ENCODE data around the gene JAG1.

JAG1 gene

DNA sequence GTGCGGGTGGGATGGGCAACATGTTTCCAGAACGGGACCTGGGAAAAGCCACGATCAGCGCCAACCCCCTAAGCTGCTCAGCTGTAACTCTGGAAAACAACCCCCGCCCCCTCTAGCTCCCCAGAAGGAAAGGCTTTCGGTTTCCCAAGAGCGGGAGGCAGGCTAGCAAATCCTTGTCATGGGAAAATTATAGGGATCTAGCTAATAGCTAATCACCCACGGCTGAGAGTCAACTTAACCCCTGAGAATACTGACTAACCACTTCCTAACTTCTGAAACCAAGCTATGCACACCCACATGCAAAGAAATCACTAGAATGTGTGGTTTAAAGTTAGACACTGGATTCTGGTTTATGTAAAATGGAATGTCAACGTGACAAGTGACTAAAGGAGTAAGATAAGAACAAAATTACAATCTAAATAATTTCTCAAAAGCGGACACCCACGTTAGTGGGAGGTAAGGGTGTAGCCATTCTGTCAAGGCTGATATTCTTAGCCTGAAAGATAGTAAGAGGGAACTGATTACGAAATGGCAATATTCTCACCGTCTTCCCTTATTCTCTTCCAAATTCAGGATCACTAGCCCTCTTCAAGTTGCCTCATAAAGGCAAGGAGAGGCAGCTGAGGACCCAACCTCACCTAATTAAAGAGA is 20.1 kb downstream of the JAG1 start:
- DNase-seq (ENCODE audit: low read depth, low spot score), result no peak

- DNase-seq (ENCODE audit: low read depth, low spot score), result no peak
Observed at GRCh38 chr20:10652660-10653261, 21.0 kb downstream of the JAG1 start.

DNA sequence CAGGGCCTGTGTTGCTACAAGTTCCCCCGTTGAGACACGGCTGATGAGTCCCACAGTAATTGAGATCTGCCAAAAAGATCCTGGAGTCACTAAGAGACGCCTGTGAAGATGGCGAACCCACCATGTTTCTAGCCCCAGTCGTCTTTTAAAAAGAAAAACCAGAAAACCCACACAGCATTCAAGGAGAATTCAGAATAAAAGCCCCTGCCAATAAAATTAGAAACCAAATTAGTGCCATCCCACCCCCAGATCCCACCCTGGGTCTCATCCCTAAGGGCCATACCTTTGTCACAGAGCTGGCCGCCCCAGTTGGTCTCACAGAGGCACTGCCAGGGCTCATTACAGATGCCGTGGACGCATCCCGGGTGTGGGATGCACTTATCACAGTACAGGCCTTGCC is 21.6 kb downstream of the JAG1 start:
- no peak for DNase-seq (ENCODE audit: low read depth, low spot score)

GRCh38 chr20:10651227-10651990 is 22.4 kb downstream of the JAG1 start:
- DNase-seq (ENCODE audit: low read depth, low spot score), result no peak

DNA sequence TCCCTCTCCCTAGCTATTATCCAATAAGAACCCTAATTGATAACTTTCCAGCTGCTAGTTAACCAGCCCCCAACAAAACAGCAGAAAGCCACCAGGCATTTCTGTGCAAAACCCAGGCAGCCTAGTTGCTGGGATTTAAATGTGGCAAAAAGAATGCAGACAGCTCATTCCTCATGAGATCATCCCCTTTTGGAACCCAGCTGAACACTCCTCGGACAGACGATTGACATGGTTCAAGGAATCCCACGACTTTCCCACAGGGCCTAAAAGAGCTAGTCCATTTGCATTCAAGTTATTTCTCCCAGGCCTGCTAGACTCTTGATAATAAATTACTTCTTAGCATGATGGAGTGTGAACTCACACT is 24.0 kb downstream of the JAG1 start:
- no peak for DNase-seq (ENCODE audit: low read depth, low spot score)

GRCh38 chr20:10649080-10649796 is 24.6 kb downstream of the JAG1 start:
- no peak for DNase-seq (ENCODE audit: low read depth, low spot score)

DNA sequence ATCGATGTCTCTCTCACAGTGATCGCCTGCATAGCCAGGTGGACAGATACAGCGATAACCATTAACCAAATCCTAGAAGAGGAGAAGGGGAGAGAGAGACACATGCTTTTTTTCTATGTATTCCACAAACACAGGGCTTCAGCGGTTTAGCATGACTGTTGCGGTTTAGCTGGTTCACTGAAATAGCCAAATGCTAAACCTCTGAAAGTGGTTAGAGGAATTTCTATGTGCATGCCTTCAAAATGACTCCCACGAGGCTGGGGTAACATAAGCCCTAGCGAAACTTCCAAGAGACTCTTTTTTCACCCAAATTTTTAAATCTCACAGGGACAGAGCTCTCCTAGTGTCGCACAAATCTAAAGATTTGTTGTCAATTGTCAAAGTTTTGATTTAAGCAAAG is 25.1 kb downstream of the JAG1 start:
- DNase-seq (ENCODE audit: low read depth, low spot score), result no peak

DNA sequence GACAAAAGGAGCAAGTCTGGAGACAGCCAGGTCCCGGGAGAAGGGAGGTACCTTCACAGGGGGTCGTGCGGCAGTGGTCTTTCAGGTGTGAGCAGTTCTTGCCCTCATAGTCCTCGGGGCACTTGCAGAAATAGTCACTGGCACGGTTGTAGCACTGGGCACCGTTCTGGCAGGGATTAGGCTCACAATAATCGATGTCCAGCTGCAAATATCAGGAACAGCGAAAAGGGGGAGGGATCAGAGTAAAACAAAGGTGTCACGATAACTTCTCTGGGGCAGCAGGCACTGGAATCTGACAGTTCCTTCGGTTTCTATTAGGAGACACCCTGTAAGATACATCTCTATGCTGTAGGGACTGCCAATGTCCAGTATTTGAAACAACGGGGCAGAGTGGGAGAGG is 25.9 kb downstream of the JAG1 start:
- DNase-seq (ENCODE audit: low read depth, low spot score), result no peak

DNA sequence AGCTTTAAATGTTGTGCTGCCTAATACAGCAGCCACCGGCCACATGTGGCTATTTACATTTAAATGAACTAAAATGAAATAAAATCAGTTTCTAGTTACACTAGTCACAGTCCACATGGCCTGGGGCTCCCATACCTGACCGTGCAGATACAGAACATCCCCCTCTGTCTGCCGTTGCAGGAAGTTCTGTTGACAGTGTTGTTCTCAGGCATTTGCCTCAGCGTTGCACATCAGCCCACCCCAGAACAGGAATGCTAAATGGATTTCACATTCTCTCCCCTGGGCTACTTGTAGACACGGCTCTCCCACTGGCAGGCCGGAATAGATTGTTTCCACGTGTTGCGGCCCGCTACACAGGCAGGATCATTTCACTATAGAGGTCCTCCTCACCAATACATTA is 26.3 kb downstream of the JAG1 start:
- DNase-seq (ENCODE audit: low read depth, low spot score), result no peak

- no peak for DNase-seq (ENCODE audit: low read depth, low spot score)
Observed at GRCh38 chr20:10646886-10647420, 26.8 kb downstream of the JAG1 start.

DNA sequence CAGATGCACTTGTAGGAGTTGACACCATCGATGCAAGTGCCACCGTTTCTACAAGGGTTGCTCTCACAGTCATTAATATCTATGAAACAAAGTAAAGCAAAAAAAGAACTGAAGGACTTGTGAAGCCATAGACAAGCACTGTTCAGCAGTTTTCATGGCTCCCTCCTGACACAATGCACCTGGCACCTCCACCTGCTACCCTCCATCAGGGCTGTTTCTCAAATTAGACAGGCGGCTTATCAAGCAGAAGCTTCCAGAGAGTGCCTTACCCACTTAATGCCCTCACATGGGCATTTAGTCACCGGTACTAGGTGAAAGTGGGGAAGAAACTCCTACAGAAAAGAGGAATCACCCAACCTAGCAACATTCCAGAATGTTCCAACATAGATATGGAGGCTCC is 27.8 kb downstream of the JAG1 start:
- no peak for DNase-seq (ENCODE audit: low read depth, low spot score)

- no peak for DNase-seq (ENCODE audit: low read depth, low spot score)
Observed at GRCh38 chr20:10645205-10645570, 28.6 kb downstream of the JAG1 start.

GRCh38 chr20:10644458-10645204 is 29.2 kb downstream of the JAG1 start:
- no peak for DNase-seq (ENCODE audit: low read depth, low spot score)

DNA sequence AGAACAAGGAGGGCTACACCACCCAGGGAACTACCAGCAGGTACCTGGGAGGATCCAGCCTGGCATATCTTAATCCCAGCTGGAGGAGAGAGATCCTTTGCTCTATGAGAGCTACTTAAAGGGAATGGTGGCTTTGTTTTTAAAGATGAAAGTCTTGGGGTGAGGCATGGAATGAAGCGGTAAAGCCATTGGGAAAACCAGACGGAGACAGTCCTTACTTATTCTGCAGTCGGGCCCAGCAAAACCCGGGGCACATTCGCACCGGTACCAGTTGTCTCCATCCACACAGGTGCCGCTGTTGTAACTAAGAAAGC is 30.3 kb downstream of the JAG1 start:
- DNase-seq (ENCODE audit: low read depth, low spot score), result no peak

DNA sequence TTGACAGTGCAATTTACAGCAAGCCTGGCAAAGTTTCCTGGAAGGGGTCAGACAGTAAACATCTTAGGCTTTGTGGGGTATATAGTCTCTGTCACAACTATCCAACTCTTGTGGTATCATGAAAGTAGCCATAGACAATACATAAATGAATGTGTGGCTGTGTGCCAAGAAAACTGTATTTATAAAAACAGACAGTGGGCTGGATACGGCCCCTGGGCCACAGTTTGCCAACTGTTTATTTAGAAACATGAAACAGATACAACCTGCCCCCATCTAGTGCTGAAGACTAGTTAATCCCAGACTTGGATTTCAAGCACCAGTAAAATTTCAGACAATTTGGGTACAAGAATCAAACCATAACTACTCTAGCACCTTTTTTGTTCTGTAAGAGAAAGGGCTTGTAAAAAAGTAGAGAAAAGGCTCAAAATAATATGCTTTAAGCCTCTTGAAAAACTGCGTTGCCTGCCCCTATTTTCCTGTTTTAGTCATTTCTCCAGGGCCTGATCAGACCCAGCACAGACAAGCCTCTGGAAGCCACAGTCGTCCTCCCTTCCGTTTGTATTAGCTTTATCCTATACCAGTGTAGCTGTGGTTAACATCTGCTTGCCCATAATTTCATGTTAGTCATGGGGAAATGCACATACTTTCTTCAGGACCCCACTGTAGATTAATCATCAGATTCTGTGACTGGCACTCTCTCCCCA is 30.8 kb downstream of the JAG1 start:
- DNase-seq (ENCODE audit: low read depth, low spot score), result no peak

- no peak for DNase-seq (ENCODE audit: low read depth, low spot score)
Observed at GRCh38 chr20:10641893-10642292, 31.9 kb downstream of the JAG1 start.

DNA sequence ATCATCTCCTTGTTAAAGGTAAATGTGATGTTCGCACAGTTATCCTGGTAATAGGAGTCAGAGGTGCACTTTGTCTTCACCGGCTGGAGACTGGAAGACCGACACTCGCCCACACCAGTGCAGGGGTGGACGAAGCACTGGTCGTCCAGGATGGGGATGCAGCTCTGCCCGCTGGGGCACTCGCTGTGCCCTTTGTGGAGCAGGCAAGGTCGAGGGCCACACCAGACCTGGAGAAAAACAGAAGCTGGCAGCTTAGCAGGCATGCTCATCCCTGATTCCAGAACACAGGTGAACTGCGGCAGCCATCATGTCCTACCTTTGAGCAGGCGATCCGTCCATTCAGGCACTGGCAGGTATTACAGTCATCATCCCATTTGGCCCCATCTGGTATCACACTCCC is 32.3 kb downstream of the JAG1 start:
- DNase-seq (ENCODE audit: low read depth, low spot score), result no peak

DNA sequence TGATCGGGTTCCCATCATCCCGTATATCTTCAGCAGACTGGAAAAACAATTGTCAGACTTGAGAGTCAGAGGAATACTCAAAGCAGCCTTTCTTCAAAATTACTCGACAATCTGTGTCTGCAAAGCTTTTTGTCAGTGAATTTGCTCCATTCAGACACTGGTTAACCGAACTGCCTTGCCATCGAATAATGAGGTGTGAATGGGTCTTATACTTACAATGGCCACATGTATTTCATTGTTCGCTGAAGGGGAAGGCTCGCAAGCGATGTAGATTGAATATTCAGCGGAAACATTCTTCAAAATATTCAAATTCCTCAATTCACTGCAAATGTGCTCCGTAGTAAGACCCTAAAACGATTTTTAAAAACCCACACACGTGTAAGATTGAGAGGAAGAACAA is 32.9 kb downstream of the JAG1 start:
- no peak for DNase-seq (ENCODE audit: low read depth, low spot score)

GRCh38 chr20:10639737-10640556 is 33.9 kb downstream of the JAG1 start:
- DNase-seq (ENCODE audit: low read depth, low spot score), result no peak

DNA sequence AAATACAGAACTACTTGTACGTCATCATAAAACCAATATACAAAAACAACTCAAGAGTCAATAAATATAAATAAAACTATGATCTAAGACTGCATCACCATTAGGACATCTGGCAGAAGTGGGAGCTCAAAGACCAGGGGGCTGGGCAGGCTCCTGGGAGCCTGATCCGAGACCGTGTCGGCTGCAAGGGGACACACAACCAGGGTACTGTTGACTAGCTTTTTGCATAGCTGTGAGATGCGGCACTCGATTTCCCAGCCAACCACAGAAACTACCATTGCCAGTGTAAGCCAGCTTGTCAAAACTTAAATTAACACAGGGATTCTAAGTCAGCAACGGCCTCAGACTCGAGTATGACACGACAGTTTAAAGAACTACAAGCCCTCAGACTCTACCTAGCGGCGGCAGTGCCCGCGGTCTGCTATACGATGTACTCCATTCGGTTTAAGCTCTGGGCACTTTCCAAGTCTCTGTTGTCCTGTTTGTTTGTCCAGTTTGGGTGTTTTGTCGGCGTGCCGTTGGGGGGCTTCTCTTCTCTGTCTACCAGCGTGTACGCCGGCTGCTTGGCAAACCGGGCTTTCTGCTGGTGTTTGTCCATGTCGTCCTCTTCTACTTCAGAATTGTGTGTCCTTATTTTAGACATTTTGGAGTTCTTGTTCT is 34.6 kb downstream of the JAG1 start:
- DNase-seq (ENCODE audit: low read depth, low spot score), result no peak
